VCaP (cell line): ENCODE measurements around the gene CIB4.

Experiments used
- H3K27ac ChIP-seq: fragments of 450-650 bp; 2 replicates; pipeline ENCODE4 v1.5.1; 2017
- TF ChIP-seq, protein P1 (sequence below): fragments of 450-650 bp; conservative IDR thresholded peaks from 2 replicates; pipeline ENCODE4 v1.5.1; 2017; ENCODE audit warnings: mild to moderate bottlenecking, moderate library complexity

CIB4 gene

DNA sequence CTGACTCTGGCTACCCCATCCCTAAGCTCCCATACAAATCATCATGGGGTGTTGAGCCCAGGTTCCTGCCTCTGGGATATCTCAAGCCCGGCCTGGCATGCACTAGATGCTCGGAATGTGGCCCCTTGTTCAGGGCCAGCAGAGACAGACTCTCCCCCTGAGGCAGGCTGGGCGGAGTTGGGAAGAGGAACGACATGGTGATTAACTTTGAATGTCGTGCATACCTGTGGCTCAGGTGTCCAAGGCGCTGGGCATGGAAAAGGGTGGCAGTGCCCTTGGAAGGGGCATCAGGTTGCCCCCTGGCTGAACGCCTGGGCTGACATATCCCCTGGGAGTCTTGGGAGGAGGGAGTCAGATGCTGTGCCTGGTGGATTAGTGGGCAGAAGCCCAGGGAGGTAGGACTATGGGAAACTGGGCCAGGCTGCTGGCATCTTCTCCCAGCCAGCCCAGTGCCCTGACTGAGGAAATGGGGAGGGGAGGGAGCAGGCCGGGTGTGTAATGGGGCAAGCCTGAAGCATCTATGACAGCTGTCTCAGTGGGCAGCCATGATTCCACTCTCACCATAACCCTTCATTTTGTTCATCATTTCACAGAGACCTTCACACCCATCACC lies 105.4 kb downstream of the CIB4 start:
- TF ChIP-seq, protein P1, sequence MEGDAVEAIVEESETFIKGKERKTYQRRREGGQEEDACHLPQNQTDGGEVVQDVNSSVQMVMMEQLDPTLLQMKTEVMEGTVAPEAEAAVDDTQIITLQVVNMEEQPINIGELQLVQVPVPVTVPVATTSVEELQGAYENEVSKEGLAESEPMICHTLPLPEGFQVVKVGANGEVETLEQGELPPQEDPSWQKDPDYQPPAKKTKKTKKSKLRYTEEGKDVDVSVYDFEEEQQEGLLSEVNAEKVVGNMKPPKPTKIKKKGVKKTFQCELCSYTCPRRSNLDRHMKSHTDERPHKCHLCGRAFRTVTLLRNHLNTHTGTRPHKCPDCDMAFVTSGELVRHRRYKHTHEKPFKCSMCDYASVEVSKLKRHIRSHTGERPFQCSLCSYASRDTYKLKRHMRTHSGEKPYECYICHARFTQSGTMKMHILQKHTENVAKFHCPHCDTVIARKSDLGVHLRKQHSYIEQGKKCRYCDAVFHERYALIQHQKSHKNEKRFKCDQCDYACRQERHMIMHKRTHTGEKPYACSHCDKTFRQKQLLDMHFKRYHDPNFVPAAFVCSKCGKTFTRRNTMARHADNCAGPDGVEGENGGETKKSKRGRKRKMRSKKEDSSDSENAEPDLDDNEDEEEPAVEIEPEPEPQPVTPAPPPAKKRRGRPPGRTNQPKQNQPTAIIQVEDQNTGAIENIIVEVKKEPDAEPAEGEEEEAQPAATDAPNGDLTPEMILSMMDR, result no peak
- no peak overlapping the region for H3K27ac ChIP-seq

DNA sequence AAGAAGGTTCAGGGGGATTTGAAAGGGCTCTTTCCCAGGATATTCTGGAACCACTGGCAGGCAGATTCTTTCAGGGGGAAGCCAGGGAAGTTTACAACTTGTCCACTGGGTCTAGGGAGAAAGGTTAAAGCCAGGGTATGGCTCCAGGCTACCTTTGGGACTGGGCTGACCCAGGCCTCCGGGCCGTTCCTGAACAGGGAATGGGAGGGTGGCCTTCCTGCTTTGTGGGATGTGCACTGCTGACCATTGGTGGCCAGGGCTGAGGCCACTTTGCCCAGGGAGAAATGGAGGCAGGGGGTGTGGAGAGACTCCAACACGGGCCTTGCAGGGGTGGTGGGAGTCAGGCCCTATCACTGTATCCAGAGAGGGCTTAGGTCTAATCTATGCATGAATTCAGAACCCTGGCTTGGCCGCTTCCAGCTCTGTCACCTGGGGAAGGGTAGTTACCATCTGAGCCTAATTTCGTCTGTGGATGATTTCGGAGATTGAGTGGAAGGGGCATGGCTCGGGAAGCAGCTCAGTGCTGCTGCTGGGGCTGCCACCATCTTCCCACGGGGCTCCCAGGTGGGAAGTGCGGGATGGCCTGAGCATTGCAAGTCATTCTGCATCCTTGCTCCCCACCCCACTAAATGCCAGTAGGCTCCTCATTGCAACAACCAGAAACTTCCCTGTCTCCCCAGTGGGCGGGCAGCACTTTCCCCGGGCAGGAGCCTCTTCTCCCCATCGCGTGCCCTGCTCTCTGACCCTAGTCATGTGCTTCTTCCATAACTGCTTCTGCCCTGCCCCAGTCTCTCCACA lies 106.1 kb downstream of the CIB4 start:
- no peak overlapping the region for H3K27ac ChIP-seq
- TF ChIP-seq, protein P1, result no peak

DNA sequence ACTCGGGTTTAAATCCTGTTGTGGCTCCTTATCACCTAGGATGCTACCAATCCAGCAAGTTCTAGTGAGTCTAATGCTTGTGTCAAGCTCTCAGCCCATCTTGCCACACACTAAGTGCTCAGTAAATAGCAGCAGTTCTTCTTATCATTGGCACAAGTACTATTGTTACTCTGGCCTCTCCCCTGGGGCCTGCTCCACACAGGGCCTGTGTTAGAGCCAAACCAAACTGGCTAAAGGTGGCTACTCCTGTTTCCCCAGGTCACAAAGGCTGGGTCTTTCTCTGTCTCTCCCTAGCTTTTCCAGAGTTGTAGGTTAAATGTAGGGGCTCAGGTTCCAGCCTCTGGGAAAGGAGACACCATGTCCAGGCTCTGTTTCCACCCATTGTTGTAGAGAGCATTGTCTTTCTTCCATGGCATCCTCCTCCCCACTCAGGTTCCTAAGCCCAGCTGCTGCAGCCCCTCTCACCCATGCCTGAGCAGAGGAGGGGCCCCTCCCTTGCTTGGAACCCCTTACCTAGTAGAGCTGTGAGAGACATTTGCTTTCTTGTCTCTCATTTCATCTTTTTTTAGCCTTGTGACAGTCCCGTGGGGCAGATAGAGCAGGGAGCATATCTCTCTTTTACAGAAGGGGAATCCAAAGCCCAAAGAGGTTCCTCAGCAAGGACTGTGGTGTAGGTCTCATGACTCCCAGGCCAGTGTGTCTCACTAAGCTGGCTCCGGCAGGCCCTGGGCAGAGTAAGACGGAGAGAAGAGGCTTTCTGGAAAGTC lies 106.9 kb downstream of the CIB4 start:
- H3K27ac ChIP-seq, result no peak overlapping the region
- TF ChIP-seq, protein P1, result no peak

GRCh38 chr2:26533661-26534060 lies 107.5 kb downstream of the CIB4 start:
- H3K27ac ChIP-seq, result no peak overlapping the region
- TF ChIP-seq, protein P1, result no peak

DNA sequence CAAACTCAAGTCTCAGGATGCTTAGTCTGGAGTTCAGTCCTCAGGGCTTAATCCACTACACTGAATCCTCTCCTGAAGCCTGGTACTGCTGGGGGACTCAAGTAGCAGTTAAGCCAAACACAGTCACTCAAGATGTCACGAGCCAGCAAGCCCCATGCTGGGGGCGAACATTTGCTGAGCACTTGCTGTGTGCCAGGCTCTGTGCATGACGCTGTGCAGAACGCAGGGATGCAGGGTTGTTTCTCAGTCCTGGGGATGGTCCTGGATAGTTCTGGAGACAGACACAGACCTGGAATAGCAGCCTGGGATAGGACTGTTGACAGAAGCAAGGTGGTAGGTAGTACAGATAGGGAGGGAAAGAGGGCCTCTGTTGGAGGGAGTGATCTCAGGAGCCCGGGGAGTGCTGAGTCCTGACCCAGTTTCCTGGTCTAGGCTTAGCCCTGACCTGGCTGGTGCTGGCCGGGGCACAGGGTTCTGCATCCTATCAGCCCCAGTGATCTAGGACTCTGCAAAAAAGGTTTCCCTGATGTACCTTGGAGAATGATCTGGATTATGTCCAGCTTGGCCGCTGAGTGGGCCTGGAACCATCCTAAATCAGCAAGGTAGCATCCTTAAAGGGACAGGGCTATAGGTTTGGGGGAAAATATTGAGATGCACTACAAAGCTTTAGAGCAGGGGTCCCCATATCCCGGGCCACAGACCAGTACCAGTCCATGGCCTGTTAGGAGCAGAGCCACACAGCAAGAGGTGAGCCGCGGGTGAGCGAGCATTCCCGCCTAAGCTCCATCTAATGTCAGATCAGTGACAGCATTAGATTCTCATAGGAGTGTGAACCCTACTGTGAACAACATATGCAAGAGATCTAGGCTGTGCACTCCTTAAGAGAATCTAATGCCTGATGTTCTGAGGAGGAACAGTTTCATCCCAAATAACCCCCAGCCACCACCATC lies 108.6 kb downstream of the CIB4 start:
- no peak overlapping the region for H3K27ac ChIP-seq
- TF ChIP-seq, protein P1, result no peak
